Neuronal stem cell (in vitro differentiated cells): Measurements from ENCODE around the gene WDR82.
"Not testable (repeated sequence)": the region's sequence is repeated elsewhere in the genome, so short reads cannot be mapped to it uniquely, and the experiment has no call there.

Experiments used
- DNase-seq: peaks from one replicate; pipeline ENCODE4 v3.0.0-alpha.2; 2013; ENCODE audit warnings: low spot score
- H2AFZ ChIP-seq: one replicate; pipeline ENCODE4 v1.6.1; 2013; ENCODE audit warnings: mild to moderate bottlenecking, low read length, inconsistent platforms
- H2AK5ac ChIP-seq: 2 replicates; pipeline ENCODE4 v1.6.1; 2013; ENCODE audit warnings: low read depth, mild to moderate bottlenecking, inconsistent platforms, low read length, moderate library complexity, mixed read lengths
- H2BK120ac ChIP-seq: 2 replicates; pipeline ENCODE4 v1.6.1; 2013; ENCODE audit warnings: low read depth, mild to moderate bottlenecking, inconsistent platforms, low read length, moderate library complexity, mixed read lengths
- H2BK12ac ChIP-seq: one replicate; pipeline ENCODE4 v1.6.1; 2013; ENCODE audit warnings: low read length, inconsistent platforms
- H2BK15ac ChIP-seq: 2 replicates; pipeline ENCODE4 v1.6.1; 2013; ENCODE audit warnings: mild to moderate bottlenecking, low read length, inconsistent platforms, mixed read lengths
- H2BK5ac ChIP-seq: one replicate; pipeline ENCODE4 v1.6.1; 2013; ENCODE audit warnings: inconsistent platforms, mild to moderate bottlenecking, low read length, moderate library complexity
- H3K14ac ChIP-seq: one replicate; pipeline ENCODE4 v1.6.1; 2013; ENCODE audit warnings: low read length, inconsistent platforms
- H3K18ac ChIP-seq: 2 replicates; pipeline ENCODE4 v1.6.1; 2013; ENCODE audit warnings: low read length, inconsistent platforms
- H3K23ac ChIP-seq: 2 replicates; pipeline ENCODE4 v1.6.1; 2013; ENCODE audit warnings: low read depth, mild to moderate bottlenecking, mixed read lengths, low read length, inconsistent platforms; ENCODE audit not compliant: poor library complexity
- H3K27ac ChIP-seq: replicated peaks from 3 replicates; pipeline ENCODE4 v1.5.1; 2013; ENCODE audit warnings: low read length, inconsistent platforms
- H3K27me3 ChIP-seq, 3 experiments: 2 replicates each; pipeline ENCODE4 v1.6.1; 2013; ENCODE audit warnings: low read length in 3 of 3, mild to moderate bottlenecking in 2 of 3, inconsistent platforms in 1 of 3, low read depth in 1 of 3, mixed read lengths in 1 of 3, moderate library complexity in 1 of 3; ENCODE audit not compliant: control insufficient read depth in 3 of 3, insufficient read depth in 3 of 3
- H3K36me3 ChIP-seq, 2 donors: replicated peaks in 1 of 2; 2 replicates each; pipeline ENCODE4 v1.6.1; 2013; ENCODE audit warnings: low read length in 2 of 2; ENCODE audit not compliant: control insufficient read depth in 2 of 2, insufficient read depth in 2 of 2
- H3K4ac ChIP-seq: 2 replicates; pipeline ENCODE4 v1.6.1; 2013; ENCODE audit warnings: inconsistent platforms, mild to moderate bottlenecking, low read length, moderate library complexity
- H3K4me1 ChIP-seq, 2 donors: 1 replicate in 1 of 2; 2 replicates in 1 of 2; pipeline ENCODE4 v1.6.1; 2013; ENCODE audit warnings: low read length in 2 of 2, low read depth in 1 of 2; ENCODE audit not compliant: control insufficient read depth in 2 of 2, insufficient read depth in 1 of 2
- H3K4me2 ChIP-seq: one replicate; pipeline ENCODE4 v1.6.1; 2013; ENCODE audit warnings: mild to moderate bottlenecking, low read length, inconsistent platforms; ENCODE audit not compliant: insufficient read depth, poor library complexity, severe bottlenecking
- H3K4me3 ChIP-seq, 2 donors: 2 replicates each; pipeline ENCODE4 v1.5.1; 2013; ENCODE audit warnings: low read length in 2 of 2, mild to moderate bottlenecking in 2 of 2, inconsistent platforms in 1 of 2, moderate library complexity in 1 of 2
- H3K79me1 ChIP-seq: one replicate; pipeline ENCODE4 v1.6.1; 2013; ENCODE audit warnings: low read depth, mild to moderate bottlenecking, inconsistent platforms, low read length, moderate library complexity
- H3K9ac ChIP-seq: one replicate; pipeline ENCODE4 v1.6.1; 2013; ENCODE audit warnings: mild to moderate bottlenecking, low read depth, low read length, inconsistent platforms; ENCODE audit not compliant: poor library complexity
- H3K9me3 ChIP-seq, 2 donors: replicated peaks in 1 of 2; 2 replicates each; pipeline versions ENCODE3 to v1.6.1; 2013; ENCODE audit warnings: low read length in 2 of 2, mild to moderate bottlenecking in 2 of 2, inconsistent platforms in 1 of 2, low read depth in 1 of 2, mixed read lengths in 1 of 2, moderate library complexity in 1 of 2; ENCODE audit not compliant: control insufficient read depth in 2 of 2, insufficient read depth in 1 of 2
- H4K8ac ChIP-seq: one replicate; pipeline ENCODE4 v1.6.1; 2013; ENCODE audit warnings: low read depth, mild to moderate bottlenecking, inconsistent platforms, low read length, moderate library complexity
- H4K91ac ChIP-seq: one replicate; pipeline ENCODE4 v1.6.1; 2013; ENCODE audit warnings: low read length, low read depth, mild to moderate bottlenecking, inconsistent platforms; ENCODE audit not compliant: poor library complexity
- WGBS, 2 donors: extraction: QIAGEN DNeasy Blood & Tissue Kit; methylation state at CpG; one replicate each; pipeline ENCODE4 v1.1.7; 2013; ENCODE audit warnings: missing lambda C conversion rate in 2 of 2, mixed read lengths in 1 of 2; ENCODE audit not compliant: insufficient read length in 2 of 2, insufficient replicate concordance in 1 of 2; ENCODE audit errors: extremely low coverage in 2 of 2; 5-methylcytosine and 5-hydroxymethylcytosine counted together

Gene WDR82

GRCh38 chr3:52286777-52287110 lies 8.3 kb upstream of the WDR82 start:
- Histone ChIP-seq H3K4me2 (peak overlapping the region; percentile 79), H3K18ac (peak overlapping the region; percentile 42), H4K8ac (peak overlapping the region; percentile 72), H3K27me3 (no peaks in the 10 kb centered on the region), H3K14ac (no peak overlapping the region), H3K4me1 (peaks cover 5 to 13% of the 10 kb centered on the region in 2 donors), H2BK120ac (peak overlapping the region; percentile 51), H4K91ac (no peak overlapping the region), H3K36me3 (peaks cover 5 to 19% of the 10 kb centered on the region in 2 donors), H2BK15ac (no peak overlapping the region), H2BK12ac (peak overlapping the region; percentile 34), H3K27ac (no peak overlapping the region), H3K9ac (peak overlapping the region; percentile 75), H3K4me3 (peak overlapping the region; percentile 91 to 97), H2BK5ac (peak overlapping the region; percentile 93), H2AK5ac (peak overlapping the region; percentile 70), H3K23ac (peak overlapping the region; percentile 26), H3K79me1 (no peaks in the 10 kb centered on the region), H2AFZ (no peak overlapping the region), H3K4ac (peak overlapping the region; percentile 17), H3K9me3 (no peaks in the 10 kb centered on the region)
- no CpG with 5 or more reads among the region's 8 CpGs for WGBS, 2 donors
- no peak for DNase-seq

DNA sequence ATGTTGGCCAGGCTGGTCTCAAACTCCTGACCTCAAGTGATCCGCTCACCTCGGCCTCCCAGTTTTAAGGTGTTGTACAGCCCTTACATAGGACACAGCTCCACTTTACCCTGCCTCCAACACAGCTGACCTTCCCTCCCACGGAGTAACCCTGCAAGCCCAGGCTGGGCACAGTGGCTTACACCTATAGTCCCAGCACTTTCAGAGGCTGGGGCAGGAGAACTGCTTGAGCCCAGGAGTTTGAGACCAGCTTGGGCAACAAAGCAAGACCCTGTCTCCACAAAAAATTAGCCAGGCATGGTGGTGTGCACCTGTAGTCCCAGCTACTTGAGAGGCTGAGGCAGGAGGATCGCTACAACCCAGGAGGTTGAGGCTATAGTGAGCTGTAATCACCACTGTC lies 5.6 kb upstream of the WDR82 start:
- H3K27ac ChIP-seq: not testable (repeated sequence)

GRCh38 chr3:52283306-52283705 lies 4.9 kb upstream of the WDR82 start:
- Histone ChIP-seq H3K36me3 (peaks cover 0 to 10% of the 10 kb centered on the region in 2 donors), H4K8ac (no peak overlapping the region), H3K27ac (no peak overlapping the region), H4K91ac (no peak overlapping the region), H3K4ac (no peak overlapping the region), H3K79me1 (no peaks in the 10 kb centered on the region), H2BK15ac (no peak overlapping the region), H2AK5ac (no peak overlapping the region), H2BK5ac (no peak overlapping the region), H2BK12ac (no peak overlapping the region), H3K27me3 (no peaks in the 10 kb centered on the region), H3K9me3 (no peaks in the 10 kb centered on the region), H3K4me3 (no peak overlapping the region), H3K9ac (no peak overlapping the region), H3K14ac (no peak overlapping the region), H2BK120ac (no peak overlapping the region), H2AFZ (no peak overlapping the region), H3K18ac (no peak overlapping the region), H3K4me2 (no peak overlapping the region), H3K4me1 (peaks cover 6 to 26% of the 10 kb centered on the region in 2 donors), H3K23ac (no peak overlapping the region)
- no peak for DNase-seq
- no CpG with 5 or more reads among the region's 1 CpG for WGBS, 2 donors

More for the DNA sequence above, 5.6 kb upstream of the WDR82 start:
- not testable (repeated sequence) for H2BK12ac ChIP-seq, H3K9me3 ChIP-seq, H3K4me3 ChIP-seq, H3K9ac ChIP-seq, DNase-seq, H2AK5ac ChIP-seq, H2BK5ac ChIP-seq, H3K79me1 ChIP-seq, H3K27me3 ChIP-seq, H3K23ac ChIP-seq, H2AFZ ChIP-seq, H4K8ac ChIP-seq, H3K18ac ChIP-seq, H3K14ac ChIP-seq, H3K4me2 ChIP-seq, H2BK120ac ChIP-seq, H4K91ac ChIP-seq, H3K4ac ChIP-seq, H2BK15ac ChIP-seq
- H3K4me1 ChIP-seq: peaks cover 6 to 28% of the 10 kb centered on the region in 2 donors
- WGBS, 2 donors: no CpG with 5 or more reads among the region's 4 CpGs
- peaks cover 0 to 10% of the 10 kb centered on the region in 2 donors for H3K36me3 ChIP-seq

DNA sequence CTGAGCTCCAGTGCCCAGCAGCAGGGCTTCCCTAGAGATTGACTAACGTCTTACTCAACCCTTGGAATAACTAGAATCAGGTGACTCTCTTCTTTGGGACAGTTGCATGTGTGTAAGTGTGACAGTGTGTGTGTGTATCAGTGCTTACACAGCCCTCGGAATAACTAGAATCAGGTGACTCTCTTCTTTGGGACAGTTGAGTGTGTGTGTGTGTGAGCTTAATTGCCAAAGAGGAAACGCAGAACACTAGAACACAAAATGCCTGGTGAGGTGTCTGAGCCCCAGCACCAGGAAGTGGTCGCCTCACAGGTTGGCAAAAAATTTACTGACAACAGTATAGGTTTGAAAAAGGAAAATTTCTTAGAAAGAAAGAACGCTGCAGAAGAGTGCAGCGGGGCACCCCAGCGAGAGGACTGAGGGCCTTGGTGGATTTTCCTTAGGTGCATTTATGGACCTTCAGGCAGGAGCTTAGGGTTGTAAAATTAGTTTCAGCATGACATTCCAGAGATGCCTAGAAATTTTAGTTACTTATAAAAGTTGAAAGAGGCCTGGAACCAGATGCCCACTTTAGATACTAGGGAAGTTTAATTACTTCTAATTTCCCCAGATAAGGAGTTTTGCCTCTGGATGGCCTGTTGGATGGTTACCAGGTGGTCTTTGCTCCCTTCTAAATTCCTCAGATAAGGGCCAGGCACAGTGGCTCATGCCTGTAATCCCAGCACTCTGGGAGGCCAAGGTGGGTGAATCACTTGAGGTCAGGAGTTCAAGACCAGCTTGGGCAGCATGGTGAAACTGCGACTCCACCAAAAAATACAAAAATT lies 3.7 kb upstream of the WDR82 start:
- Histone ChIP-seq H3K27me3 (no peaks in the 10 kb centered on the region), H3K4me1 (peaks cover 8 to 29% of the 10 kb centered on the region in 2 donors), H3K14ac (no peak overlapping the region), H3K23ac (no peak overlapping the region), H3K9ac (no peak overlapping the region), H4K91ac (no peak overlapping the region), H3K18ac (no peak overlapping the region), H3K36me3 (peaks cover 0 to 13% of the 10 kb centered on the region in 2 donors), H3K9me3 (no peaks in the 10 kb centered on the region), H2BK12ac (no peak overlapping the region), H3K79me1 (peaks cover 5% of the 10 kb centered on the region), H2BK120ac (no peak overlapping the region), H2BK15ac (no peak overlapping the region), H2BK5ac (no peak overlapping the region), H3K4me2 (no peak overlapping the region), H3K4me3 (no peak overlapping the region), H2AFZ (no peak overlapping the region), H3K4ac (no peak overlapping the region), H2AK5ac (no peak overlapping the region), H4K8ac (no peak overlapping the region), H3K27ac (no peak overlapping the region)
- DNase-seq: no peak
- no CpG with 5 or more reads among the region's 8 CpGs for WGBS, 2 donors
